ENCODE measurements around the gene LINC00305.

LINC00305 gene

DNA sequence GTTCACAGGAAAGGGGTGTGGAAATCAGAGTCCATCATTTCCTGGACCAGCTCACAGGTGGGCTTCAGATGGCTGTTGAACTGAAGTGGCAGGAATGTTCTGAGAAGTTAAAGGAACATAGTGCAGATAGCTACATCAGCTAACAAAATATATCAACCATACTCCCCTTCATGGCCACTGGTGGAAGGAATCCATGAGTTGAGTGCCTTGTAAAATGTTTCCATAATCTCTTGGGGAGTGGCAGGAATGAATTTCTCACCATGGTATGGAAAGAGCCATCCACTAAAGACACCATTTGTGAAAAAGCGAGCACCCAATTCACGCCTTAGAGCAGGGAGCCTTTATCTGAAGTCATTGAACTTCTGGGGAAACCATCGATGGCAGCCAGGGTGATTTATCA lies at the start of gene LINC00305:
TSS of gene LINC00305 (minus strand) at position 101 of the 400 bp plus-strand sequence.
- in situ Hi-C loops (cut with MboI; ENCODE audit: low sequenced_read_pairs) = no loop called here

DNA sequence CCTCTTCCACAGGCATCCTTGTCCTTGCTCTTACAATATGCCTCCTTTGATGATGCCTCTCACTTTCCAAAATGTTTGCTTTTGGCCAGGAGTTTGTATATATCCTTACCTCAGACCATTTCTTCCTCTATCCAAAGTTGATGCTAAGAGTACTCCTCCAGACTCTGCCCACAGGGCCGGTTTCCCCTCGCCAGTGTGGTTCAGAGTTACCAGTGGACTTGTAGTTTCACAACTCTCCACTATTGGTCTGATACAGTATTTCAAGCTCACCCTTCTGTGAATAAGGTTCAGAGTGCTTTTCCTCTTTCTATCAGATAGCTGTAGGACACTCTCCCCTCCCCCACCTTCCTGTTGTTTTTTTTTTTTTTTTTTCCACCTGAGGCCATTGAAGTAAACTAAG lies 42.2 kb upstream of the LINC00305 start:
- in situ Hi-C loops (cut with MboI; ENCODE audit: low sequenced_read_pairs) = no loop called here

GRCh38 chr18:64185987-64186386 lies 37.1 kb upstream of the LINC00305 start:
- in situ Hi-C loops (cut with MboI; ENCODE audit: low sequenced_read_pairs) = no loop called here

DNA sequence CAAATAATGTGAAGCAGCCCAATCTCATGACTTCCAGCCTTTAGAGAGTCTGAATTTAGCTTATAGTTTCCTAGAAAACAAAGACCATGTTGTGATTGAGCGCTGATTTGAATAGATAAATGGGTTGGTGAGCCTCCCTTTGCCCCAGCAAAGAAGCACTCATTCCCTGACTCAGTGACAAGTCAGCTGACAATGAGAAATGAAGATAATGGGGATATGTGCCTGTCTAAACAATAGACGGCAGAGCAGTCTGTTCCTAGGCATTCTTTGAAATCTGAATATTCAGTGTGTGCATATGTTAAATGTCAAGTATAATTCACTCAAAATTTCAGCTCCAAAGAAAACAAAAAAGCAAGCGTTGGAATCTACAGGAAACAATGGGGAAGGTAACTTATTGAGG lies 34.8 kb upstream of the LINC00305 start:
- in situ Hi-C loops (cut with MboI; ENCODE audit: low sequenced_read_pairs) = no loop called here

DNA sequence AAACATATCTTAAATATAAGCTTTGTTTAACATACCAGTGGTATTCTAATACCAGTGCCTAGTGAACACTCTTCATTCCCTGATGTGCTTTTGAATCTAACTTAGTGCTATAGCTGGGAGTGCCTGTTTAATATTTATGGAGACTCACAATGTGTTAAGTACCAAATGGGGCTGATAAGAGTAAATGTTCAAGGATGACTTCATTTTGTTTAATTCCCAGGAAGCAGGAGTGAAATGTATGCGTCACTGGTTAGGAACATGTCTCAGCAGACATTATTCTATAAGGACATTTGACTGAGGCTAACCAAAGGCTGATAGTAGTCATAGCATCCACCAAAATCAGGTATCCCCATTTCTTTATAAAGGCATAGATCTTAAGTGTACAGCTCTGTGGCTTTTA lies 31.7 kb upstream of the LINC00305 start:
- in situ Hi-C loops (cut with MboI; ENCODE audit: low sequenced_read_pairs) = no loop called here

- in situ Hi-C loops (cut with MboI; ENCODE audit: low sequenced_read_pairs) = no loop called here
Observed at GRCh38 chr18:64180171-64180570, 31.3 kb upstream of the LINC00305 start.

DNA sequence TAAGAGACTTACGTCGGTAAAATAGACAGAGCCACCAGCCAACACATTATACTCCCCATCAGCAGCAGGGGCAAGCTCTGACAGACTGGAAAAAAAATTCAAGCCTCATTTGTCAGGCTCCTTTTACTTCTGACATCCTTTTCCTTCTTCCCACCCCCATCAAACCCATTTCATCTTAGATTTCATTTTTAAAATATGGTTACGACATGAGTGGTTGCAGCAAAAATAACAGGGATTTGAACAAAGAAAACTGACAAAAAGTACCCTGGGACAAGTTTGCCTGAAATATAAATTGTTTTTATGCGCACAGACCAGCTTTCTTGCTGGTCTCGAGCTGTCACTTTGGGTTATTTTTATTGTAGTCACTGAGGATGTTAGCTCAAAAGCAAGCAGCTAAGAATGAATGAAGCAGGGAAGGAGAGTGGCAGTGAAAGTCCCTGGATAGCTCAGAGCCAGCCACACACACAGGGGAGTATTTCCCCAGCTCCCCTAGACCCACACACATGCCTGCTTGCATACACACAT lies 30.7 kb upstream of the LINC00305 start:
- in situ Hi-C loops (cut with MboI; ENCODE audit: low sequenced_read_pairs) = no loop called here

GRCh38 chr18:64178860-64179259 lies 30.0 kb upstream of the LINC00305 start:
- in situ Hi-C loops (cut with MboI; ENCODE audit: low sequenced_read_pairs) = no loop called here

DNA sequence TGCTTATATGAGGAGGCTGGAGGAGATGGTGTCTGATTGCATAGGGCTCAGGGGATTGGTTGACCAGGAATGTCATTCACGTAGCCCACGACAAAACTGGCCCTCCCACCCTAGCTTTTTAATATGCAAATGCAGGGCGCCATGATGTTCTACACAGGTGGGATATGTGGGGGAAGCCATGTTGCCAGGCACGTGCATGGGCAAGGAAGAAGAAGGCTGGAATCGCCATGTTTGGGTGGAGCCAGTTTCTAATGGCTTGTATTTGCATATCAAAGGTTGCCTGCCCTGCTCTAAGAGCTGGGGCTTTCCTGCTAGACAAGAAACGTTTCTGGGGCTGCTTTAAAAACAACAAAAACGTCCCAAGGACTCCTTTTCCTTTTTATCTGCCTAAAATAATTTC lies 26.5 kb upstream of the LINC00305 start:
- in situ Hi-C loops (cut with MboI; ENCODE audit: low sequenced_read_pairs) = no loop called here

- in situ Hi-C loops (cut with MboI; ENCODE audit: low sequenced_read_pairs) = no loop called here
Observed at GRCh38 chr18:64171576-64171975, 22.7 kb upstream of the LINC00305 start.

DNA sequence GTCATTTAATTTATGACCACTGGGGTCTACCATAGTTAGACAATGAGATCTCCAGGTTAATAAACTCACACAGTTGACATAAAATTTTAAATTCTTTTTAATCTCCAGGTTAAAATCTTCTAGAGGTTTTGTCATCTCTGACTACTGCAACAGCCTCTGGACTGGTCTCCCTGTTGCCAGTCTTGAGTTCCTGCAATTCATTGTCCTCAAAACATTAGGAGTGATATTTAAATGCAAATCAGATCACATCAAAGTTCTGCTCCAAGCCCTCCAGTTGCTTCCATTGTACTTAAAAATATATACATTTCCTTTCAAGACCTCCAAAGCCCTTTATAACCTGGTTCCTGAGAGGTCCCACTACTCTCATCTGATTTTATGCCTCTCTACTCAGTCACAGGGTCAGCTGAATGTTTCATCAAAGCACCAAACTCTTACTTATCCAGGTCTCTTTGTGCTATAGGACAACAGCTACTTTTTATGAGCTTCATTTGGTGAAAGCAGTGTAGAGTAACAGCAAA lies 18.6 kb upstream of the LINC00305 start:
- in situ Hi-C loops (cut with MboI; ENCODE audit: low sequenced_read_pairs) = no loop called here

DNA sequence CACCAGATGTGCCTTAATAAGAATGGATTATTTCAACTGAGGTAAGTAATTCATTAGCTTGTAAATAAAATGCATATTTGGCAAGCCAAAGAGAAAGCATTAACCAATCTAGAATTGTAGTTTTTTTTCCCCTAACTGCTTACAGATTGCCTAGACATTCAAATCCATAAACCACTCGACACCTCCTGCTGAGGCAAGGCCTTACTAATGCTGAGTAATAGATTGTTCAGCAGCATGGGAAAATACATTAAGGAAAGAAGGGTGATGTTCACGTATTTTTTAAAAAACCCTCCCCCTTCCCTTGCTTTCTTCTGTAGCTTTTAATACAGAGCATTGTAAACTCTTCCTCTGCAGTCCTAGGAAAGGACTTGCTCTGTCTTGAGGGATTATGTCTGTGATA lies 17.0 kb upstream of the LINC00305 start:
- in situ Hi-C loops (cut with MboI; ENCODE audit: low sequenced_read_pairs) = no loop called here

GRCh38 chr18:64164883-64165282 lies 16.0 kb upstream of the LINC00305 start:
- in situ Hi-C loops (cut with MboI; ENCODE audit: low sequenced_read_pairs) = no loop called here

DNA sequence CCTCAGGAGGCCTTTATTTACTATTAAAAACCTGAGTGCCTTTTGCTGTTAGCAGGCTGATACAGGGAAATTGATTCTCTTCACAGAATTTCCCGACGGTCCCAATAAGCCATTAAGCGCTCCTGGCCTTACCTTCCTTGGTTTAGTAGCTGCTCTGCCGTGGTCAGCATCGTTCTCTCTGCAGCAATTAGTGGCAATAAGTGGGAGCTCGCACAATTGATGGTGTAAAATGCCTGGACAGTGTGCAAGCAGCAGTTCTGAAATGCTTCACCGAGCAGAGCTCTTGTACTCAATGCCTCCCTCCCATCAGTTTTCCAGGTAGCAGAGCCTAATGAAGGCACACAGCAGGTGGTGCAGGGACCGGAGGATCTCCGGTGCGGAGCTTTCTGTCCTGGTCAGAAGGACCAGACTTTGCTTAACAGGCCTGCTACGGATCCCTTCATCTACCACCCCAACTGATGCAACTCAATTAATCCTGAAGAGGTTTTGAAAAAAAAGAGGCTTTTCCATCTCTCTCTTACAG lies 1.1 kb upstream of the LINC00305 start:
- in situ Hi-C loops (cut with MboI; ENCODE audit: low sequenced_read_pairs) = no loop called here

DNA sequence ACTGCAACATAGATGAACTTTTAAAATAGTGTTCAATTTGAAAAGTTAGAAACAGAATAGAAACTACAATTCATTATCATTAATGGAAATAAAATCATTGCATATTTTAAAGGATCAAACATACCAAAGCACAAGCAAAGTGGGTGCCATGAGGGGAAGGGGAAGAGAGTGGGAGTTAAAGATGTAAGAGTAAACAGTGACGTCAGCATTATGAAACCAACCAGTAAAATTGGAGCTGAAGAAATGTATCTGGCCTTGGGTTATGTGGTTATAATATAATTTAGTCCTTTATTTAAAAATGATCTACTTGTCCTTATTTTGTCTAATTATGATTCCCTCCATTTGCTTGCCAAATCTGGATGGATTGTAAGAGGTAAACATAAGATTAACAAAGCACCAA lies 6.0 kb downstream of the LINC00305 start:
- in situ Hi-C loops (cut with MboI; ENCODE audit: low sequenced_read_pairs) = no loop called here

- in situ Hi-C loops (cut with MboI; ENCODE audit: low sequenced_read_pairs) = no loop called here
Observed at GRCh38 chr18:64137914-64138313, 11.0 kb downstream of the LINC00305 start.

DNA sequence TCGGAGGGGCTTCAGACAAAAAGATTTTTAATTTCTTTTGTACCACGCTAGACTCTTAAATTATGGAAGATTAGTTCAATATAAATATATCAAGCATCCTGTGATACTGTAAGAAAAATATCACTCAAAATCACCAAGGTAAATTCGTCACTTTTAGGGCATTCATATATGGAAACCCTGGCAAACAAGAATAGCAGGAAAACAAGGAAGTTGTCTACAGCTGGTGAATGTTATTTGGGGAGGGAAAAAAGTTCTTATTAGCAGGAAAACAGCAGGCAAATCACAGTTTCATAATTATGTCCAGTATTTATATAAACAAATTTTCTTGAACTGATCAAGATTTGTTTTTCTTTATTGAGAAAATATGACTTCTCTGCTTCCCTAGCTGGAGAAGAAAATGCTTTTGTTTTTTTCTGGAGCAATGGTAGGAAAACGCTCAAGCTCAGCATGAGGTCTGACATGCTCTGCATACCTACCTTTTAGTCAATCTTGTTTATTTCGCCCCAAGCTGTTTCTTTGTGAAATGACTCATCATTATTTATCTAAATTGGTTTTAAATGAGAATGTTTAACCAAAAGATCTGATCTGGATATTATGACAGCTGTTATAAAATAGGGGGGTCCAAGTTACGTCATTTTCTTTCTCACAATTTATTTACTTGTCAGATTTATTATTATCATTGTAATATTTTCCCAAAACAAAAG lies 14.7 kb downstream of the LINC00305 start:
- in situ Hi-C loops (cut with MboI; ENCODE audit: low sequenced_read_pairs) = no loop called here

DNA sequence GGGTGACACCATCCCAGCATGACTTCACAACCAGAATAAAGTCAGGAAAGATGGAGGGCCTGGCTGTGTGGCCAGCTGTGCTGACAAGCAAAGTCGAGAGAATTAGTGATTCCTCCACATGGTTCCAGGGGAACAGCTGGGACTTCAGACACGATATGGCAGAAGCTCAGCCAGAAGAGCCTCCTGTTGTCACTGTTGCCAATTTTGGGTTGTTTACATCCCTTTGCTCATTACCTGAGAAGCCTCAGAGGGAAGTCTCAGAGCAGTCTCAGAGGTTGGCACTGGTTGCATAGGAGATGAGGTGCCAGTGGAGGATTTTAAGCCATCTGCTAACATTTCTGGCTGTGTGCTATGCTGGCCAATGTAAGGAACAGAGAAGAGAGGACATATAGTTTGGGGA lies 16.0 kb downstream of the LINC00305 start:
- in situ Hi-C loops (cut with MboI; ENCODE audit: low sequenced_read_pairs) = no loop called here

DNA sequence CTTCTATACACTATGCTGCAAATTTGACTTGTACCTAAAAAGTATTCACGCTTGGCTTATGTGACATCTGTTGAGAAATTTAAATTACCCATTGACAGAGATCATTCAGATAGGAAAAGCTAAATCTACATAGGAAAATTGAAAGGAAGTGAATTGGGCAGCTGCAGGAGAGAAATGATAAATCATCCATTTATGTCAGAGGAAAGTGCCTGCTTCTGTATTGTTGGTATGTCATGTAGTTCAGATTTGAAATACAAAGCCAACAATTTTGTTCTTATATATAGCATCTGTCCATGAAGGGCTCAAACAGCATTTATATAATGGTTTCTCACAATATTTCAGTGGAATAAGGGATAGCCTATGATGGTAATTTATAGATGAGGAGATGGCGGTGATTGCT lies 17.6 kb downstream of the LINC00305 start:
- in situ Hi-C loops (cut with MboI; ENCODE audit: low sequenced_read_pairs) = no loop called here

- in situ Hi-C loops (cut with MboI; ENCODE audit: low sequenced_read_pairs) = no loop called here
Observed at GRCh38 chr18:64127172-64127571, 21.7 kb downstream of the LINC00305 start.

DNA sequence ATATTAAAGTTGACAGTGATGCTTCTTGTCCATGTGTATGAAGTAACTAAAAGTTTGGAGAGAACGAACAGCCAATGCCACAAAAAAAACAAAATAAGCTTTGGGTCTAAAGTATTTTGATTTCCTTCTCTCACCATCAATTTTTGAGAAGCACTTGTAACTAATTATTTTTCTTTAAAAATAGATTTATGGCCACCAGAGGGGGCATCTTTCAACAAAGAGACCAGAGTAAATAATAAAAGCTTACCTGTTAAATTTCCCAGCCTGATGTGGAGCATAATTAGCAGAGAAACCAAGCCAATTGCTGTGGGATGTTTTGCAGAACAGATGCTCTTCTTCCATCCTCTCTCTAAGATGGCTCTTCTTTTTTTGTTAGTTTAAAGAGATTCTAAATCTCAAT lies 29.0 kb downstream of the LINC00305 start:
- in situ Hi-C loops (cut with MboI; ENCODE audit: low sequenced_read_pairs) = no loop called here

DNA sequence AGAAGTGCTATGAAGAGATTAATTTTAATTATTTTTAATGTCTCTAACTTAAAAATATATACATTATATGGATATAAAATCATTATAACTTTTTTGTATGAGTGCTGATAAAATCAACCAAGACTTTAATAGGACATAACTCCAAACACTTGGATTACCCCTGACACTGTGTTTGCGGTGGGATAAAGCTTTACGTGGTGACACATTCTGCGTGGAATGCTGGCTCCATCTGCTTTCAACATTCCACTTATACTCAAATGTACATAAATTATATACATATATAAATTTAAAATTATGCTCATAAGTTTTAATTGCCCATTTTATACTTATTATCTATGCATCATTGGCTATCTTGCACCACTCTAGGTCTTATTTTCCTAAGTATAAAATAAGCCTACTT lies 30.5 kb downstream of the LINC00305 start:
- in situ Hi-C loops (cut with MboI; ENCODE audit: low sequenced_read_pairs) = no loop called here
